K562 treated with DMSO at 1 percent for 48 hours (cell line): ENCODE results near the gene CDH1. TPM values are rescaled to one million over a fixed set of nuclear protein-coding genes. Genes with fewer than 3 reads are reported as not detected.

Experiments
- total RNA-seq: library from RNA; unstranded; fragments of 300-600 nt; gene quantifications from 2 replicates; pipeline ENCODE4 v1.2.3, GENCODE V29; 2022; ENCODE audit warnings: low replicate concordance; ENCODE audit errors: extremely low read depth

Gene CDH1
- not detected in 2 replicates for total RNA-seq

GRCh38 chr16:68737046-68737729 is at the start of gene CDH1:
TSS of gene CDH1 (plus strand) at chr16:68737292. CDS start at chr16:68737416, 124 bp downstream.

GRCh38 chr16:68843482-68844210 is 106.6 kb downstream of the CDH1 start, which contains the start of gene TANGO6:
TSS of gene TANGO6 (plus strand) at chr16:68843531. CDS start at chr16:68843618, 87 bp downstream.

Other genes starting within 250 kb of the CDH1 start
- not detected in 2 replicates for gene ZFP90, start 198.0 kb upstream of the CDH1 start, total RNA-seq
- gene CDH3, start 92.0 kb upstream of the CDH1 start, total RNA-seq, result not detected in 2 replicates
- gene TANGO6, start 106.2 kb downstream of the CDH1 start, total RNA-seq, result not detected in 2 replicates